Astrocyte (in vitro differentiated cells and primary cell): ENCODE measurements around the gene DEPDC1B. TPM values are rescaled to one million over a fixed set of nuclear protein-coding genes. Genes with fewer than 3 reads are reported as not detected.
A peak's percentile ranks its signal among the peaks of the same experiment; 100 is the strongest.

Source experiments
- DNase-seq: peaks from one replicate; pipeline ENCODE4 v3.0.0-alpha.2; 2010; ENCODE audit warnings: low read depth
- FAIRE-seq: peaks from 2 replicates; lab custom pipeline; 2011; peaks lifted over from hg19 to GRCh38; lab: Jason Lieb, UNC
- H2AFZ ChIP-seq: 2 replicates; pipeline ENCODE4 v1.6.0; 2012; ENCODE audit warnings: low read depth, low read length, inconsistent platforms
- H3K27ac ChIP-seq: 2 replicates; pipeline ENCODE4 v1.5.1; 2011; ENCODE audit warnings: low read depth, low read length, inconsistent platforms
- H3K27me3 ChIP-seq: 2 replicates; pipeline ENCODE4 v1.6.0; 2011; ENCODE audit warnings: low read length, inconsistent platforms; ENCODE audit not compliant: insufficient read depth
- H3K36me3 ChIP-seq: 2 replicates; pipeline ENCODE4 v1.5.1; 2011; ENCODE audit warnings: low read length, inconsistent platforms; ENCODE audit not compliant: insufficient read depth
- H3K4me1 ChIP-seq: 2 replicates; pipeline ENCODE4 v1.5.1; 2011; ENCODE audit warnings: low read length, inconsistent platforms; ENCODE audit not compliant: insufficient read depth
- H3K4me2 ChIP-seq: 2 replicates; pipeline ENCODE4 v1.6.0; 2012; ENCODE audit warnings: low read length, inconsistent platforms
- H3K4me3 ChIP-seq: 2 replicates; pipeline ENCODE4 v1.5.1; 2011; ENCODE audit warnings: low read depth, mild to moderate bottlenecking, low read length, inconsistent platforms; ENCODE audit not compliant: insufficient read depth
- H3K79me2 ChIP-seq: 2 replicates; pipeline ENCODE4 v1.6.0; 2012; ENCODE audit warnings: mild to moderate bottlenecking, low read length, inconsistent platforms; ENCODE audit not compliant: insufficient read depth
- H3K9ac ChIP-seq: 2 replicates; pipeline ENCODE4 v1.6.0; 2012; ENCODE audit warnings: mild to moderate bottlenecking, low read length, inconsistent platforms
- H3K9me3 ChIP-seq: 2 replicates; pipeline ENCODE4 v1.5.1; 2012; ENCODE audit warnings: low read depth, mild to moderate bottlenecking, low read length, inconsistent platforms; ENCODE audit not compliant: insufficient read depth
- H4K20me1 ChIP-seq: 2 replicates; pipeline ENCODE4 v1.6.0; 2012; ENCODE audit warnings: low read length, inconsistent platforms; ENCODE audit not compliant: insufficient read depth
- H3K27ac Mint-ChIP-seq: one replicate; pipeline ENCODE4 v1.8.0; 2021; ENCODE audit warnings: mild to moderate bottlenecking, mixed read lengths; ENCODE audit not compliant: unreplicated experiment
- H3K27me3 Mint-ChIP-seq: one replicate; pipeline ENCODE4 v1.8.0; 2021; ENCODE audit warnings: low read depth, mixed read lengths; ENCODE audit not compliant: unreplicated experiment
- H3K36me3 Mint-ChIP-seq: one replicate; pipeline ENCODE4 v1.8.0; 2021; ENCODE audit warnings: low read depth, mixed read lengths; ENCODE audit not compliant: unreplicated experiment
- H3K4me1 Mint-ChIP-seq: one replicate; pipeline ENCODE4 v1.8.0; 2021; ENCODE audit warnings: low read depth, mixed read lengths; ENCODE audit not compliant: unreplicated experiment
- H3K4me3 Mint-ChIP-seq: one replicate; pipeline ENCODE4 v1.8.0; 2021; ENCODE audit warnings: mild to moderate bottlenecking, moderate library complexity, mixed read lengths; ENCODE audit not compliant: unreplicated experiment
- H3K9me3 Mint-ChIP-seq: one replicate; pipeline ENCODE4 v1.8.0; 2021; ENCODE audit warnings: mild to moderate bottlenecking, mixed read lengths; ENCODE audit not compliant: unreplicated experiment
- CTCF ChIP-seq: IDR thresholded peaks from 2 replicates; pipeline ENCODE4 v1.5.1; 2011; ENCODE audit warnings: low read depth, mild to moderate bottlenecking, inconsistent platforms, low read length, moderate library complexity; ENCODE audit not compliant: insufficient read depth
- EZH2 ChIP-seq: IDR thresholded peaks from 2 replicates; pipeline ENCODE4 v1.6.1; 2012; ENCODE audit warnings: mild to moderate bottlenecking, low read length, inconsistent platforms; ENCODE audit not compliant: insufficient read depth
- total RNA-seq: library from RNA; stranded (reverse); gene quantifications from 2 replicates; pipeline ENCODE4 v1.2.1, GENCODE V29; 2021

The DEPDC1B gene
- total RNA-seq, 1 donor from 2014 or later: 2.2 TPM

- Histone ChIP-seq H2AFZ (no peak overlapping the region), H4K20me1 (no peaks in the 10 kb centered on the region), H3K4me1 (no peaks in the 10 kb centered on the region), H3K4me2 (no peak overlapping the region), H3K36me3 (no peaks in the 10 kb centered on the region), H3K27ac (no peak overlapping the region), H3K9ac (no peak overlapping the region), H3K9me3 (no peaks in the 10 kb centered on the region), H3K4me3 (no peak overlapping the region), H3K27me3 (no peaks in the 10 kb centered on the region), H3K79me2 (no peaks in the 10 kb centered on the region)
- FAIRE-seq: no peak
- no peaks in the 10 kb centered on the region for H3K4me1 Mint-ChIP-seq
- no peaks in the 10 kb centered on the region for H3K27me3 Mint-ChIP-seq
- no peak for TF ChIP-seq CTCF
- no peak for TF ChIP-seq EZH2
- H3K9me3 Mint-ChIP-seq: peaks cover 3% of the 10 kb centered on the region
- DNase-seq: no peak
- H3K4me3 Mint-ChIP-seq: no peak overlapping the region
- no peak overlapping the region for H3K27ac Mint-ChIP-seq
- H3K36me3 Mint-ChIP-seq: no peaks in the 10 kb centered on the region
Measured at GRCh38 chr5:60611099-60611740, 88.7 kb downstream of the DEPDC1B start.

DNA sequence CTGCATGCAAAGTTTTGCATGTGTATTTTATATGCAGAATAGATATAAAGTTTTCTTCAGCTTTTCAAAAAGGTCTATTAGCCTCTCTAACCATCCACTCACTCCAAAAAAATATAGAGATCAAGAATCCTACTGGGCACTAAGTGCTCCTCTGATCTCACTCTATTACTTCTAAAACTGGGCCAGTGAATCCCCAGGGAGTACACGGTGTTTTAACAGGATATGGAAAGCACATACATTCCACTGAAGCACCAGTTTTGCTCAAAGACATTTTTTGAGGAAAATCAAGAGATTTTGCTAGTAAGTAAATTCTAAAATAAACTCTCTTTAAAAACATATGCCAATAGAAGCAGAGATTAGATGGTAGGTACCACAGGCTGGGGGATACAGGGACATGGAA lies 95.2 kb downstream of the DEPDC1B start:
- Histone ChIP-seq H4K20me1 (no peaks in the 10 kb centered on the region), H3K4me2 (no peak overlapping the region), H3K9me3 (no peaks in the 10 kb centered on the region), H3K27me3 (no peaks in the 10 kb centered on the region), H3K36me3 (no peaks in the 10 kb centered on the region), H2AFZ (no peak overlapping the region), H3K27ac (no peak overlapping the region), H3K4me3 (no peak overlapping the region), H3K79me2 (no peaks in the 10 kb centered on the region), H3K9ac (no peak overlapping the region), H3K4me1 (no peaks in the 10 kb centered on the region)
- no peak for TF ChIP-seq EZH2
- no peak for TF ChIP-seq CTCF
- FAIRE-seq (no peak), DNase-seq (no peak)
- H3K27me3 Mint-ChIP-seq: no peaks in the 10 kb centered on the region
- H3K4me3 Mint-ChIP-seq: no peak overlapping the region
- no peaks in the 10 kb centered on the region for H3K36me3 Mint-ChIP-seq
- peaks cover 2% of the 10 kb centered on the region for H3K9me3 Mint-ChIP-seq
- H3K27ac Mint-ChIP-seq: no peak overlapping the region
- no peaks in the 10 kb centered on the region for H3K4me1 Mint-ChIP-seq

- Histone ChIP-seq H3K4me2 (no peak overlapping the region), H3K9ac (no peak overlapping the region), H3K9me3 (no peaks in the 10 kb centered on the region), H3K4me3 (no peak overlapping the region), H3K27me3 (no peaks in the 10 kb centered on the region), H2AFZ (no peak overlapping the region), H3K27ac (no peak overlapping the region), H3K79me2 (no peaks in the 10 kb centered on the region), H3K36me3 (no peaks in the 10 kb centered on the region), H3K4me1 (no peaks in the 10 kb centered on the region), H4K20me1 (no peaks in the 10 kb centered on the region)
- H3K9me3 Mint-ChIP-seq: peaks cover 3% of the 10 kb centered on the region
- DNase-seq (no peak), FAIRE-seq (peak; percentile 71)
- H3K4me1 Mint-ChIP-seq: no peaks in the 10 kb centered on the region
- no peaks in the 10 kb centered on the region for H3K27me3 Mint-ChIP-seq
- H3K27ac Mint-ChIP-seq: no peak overlapping the region
- no peaks in the 10 kb centered on the region for H3K36me3 Mint-ChIP-seq
- no peak overlapping the region for H3K4me3 Mint-ChIP-seq
- TF ChIP-seq CTCF (no peak), EZH2 (no peak)
Measured at GRCh38 chr5:60598424-60598823, 101.5 kb downstream of the DEPDC1B start.
